ENCODE data around the gene COPE. TPM values are rescaled to one million over a fixed set of nuclear protein-coding genes. Genes with fewer than 3 reads are reported as not detected.

Gene COPE
- total and polyA plus RNA-seq, 2 of the 8 experiments (the other 6 are each of a cell fraction or from before 2014, with no cell fraction given): 178 to 356 TPM

DNA sequence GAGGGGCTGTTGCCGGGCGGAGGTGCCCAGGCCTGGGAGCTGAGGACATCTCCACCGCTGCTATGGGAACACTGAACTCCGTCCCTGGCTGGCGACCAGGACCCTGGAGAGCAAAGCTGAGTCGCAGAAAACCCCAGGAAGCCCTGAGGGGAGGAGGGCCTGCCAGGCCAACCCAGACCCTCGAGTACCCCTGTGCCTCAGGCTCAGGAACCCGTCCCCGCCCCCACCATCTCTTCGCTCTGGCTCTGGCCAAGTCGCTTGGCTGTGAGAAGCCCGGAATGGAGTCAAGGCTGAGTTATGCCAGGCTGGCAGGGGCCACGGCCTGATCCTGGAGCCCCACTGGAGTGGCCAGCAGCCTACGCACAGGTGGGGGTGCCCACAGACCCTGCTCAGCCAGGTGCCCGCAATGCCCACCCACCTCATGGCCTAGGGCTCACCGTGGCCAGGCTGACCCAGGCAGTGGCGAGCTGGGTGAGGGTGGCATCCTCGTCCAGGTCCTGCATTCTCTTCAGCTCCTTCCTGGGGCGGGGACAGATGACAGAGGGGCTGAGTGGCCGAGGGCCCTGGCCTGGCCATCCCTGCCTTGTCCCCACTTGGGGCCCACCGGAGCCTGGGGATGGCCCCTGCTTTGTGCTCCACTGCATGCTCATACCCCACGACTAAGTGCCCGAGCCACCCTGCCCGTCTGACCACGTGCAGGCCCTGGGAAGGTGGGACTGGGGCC lies 14.7 kb downstream of the COPE start (continued):
- TF ChIP-seq CHD7 (IDR thresholded peaks at IDR 0.05; ENCODE audit: insufficient replicate concordance, low read length): no peak
